Measurements from ENCODE around the gene EBI3. TPM values are rescaled to one million over a fixed set of nuclear protein-coding genes. Genes with fewer than 3 reads are reported as not detected.
"Not testable (repeated sequence)": the region's sequence is repeated elsewhere in the genome, so short reads cannot be mapped to it uniquely, and the experiment has no call there.

The EBI3 gene
- total RNA-seq, 6 experiments from 2014 or later: 0.17 to 0.61 (median 0.37) TPM

DNA sequence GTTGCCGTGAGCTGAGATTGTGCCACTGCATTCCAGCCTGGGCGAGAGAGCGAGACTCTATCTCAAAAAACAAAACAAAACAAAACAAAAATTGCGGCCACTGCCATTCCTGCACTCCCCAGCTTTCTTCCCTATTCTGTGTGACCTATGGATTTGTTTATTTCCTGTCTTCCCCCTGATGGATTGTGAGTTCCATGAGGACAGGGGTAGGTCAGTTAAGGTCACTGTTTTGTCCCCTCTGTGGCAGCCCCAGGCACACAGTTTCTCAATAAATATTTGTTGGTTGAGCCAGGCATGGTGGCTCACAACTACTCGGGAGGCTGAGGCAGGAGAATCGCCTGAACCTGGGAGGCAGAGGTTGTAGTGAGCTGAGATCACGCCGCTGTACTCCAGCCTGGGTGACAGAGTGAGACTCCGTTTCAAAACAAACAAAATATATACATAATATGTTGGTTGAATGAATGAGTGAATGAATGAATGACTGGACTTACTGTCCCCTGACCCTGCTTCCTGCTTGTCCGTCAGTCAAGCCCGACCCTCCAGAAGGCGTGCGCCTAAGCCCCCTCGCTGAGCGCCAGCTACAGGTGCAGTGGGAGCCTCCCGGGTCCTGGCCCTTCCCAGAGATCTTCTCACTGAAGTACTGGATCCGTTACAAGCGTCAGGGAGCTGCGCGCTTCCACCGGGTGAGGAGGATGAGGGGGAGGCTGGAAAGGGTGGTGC lies 5.0 kb downstream of the EBI3 start:
- Mint-ChIP-seq H3K27ac (no peak overlapping the region), H3K4me3 (no peak overlapping the region), H3K27me3 (ENCODE audit: insufficient read depth) (peaks cover 19% of the 10 kb centered on the region), H3K4me1 (ENCODE audit: low read depth) (no peaks in the 10 kb centered on the region), H3K9me3 (no peaks in the 10 kb centered on the region), H3K36me3 (ENCODE audit: low read depth) (no peaks in the 10 kb centered on the region)
- TF ChIP-seq, protein P1, sequence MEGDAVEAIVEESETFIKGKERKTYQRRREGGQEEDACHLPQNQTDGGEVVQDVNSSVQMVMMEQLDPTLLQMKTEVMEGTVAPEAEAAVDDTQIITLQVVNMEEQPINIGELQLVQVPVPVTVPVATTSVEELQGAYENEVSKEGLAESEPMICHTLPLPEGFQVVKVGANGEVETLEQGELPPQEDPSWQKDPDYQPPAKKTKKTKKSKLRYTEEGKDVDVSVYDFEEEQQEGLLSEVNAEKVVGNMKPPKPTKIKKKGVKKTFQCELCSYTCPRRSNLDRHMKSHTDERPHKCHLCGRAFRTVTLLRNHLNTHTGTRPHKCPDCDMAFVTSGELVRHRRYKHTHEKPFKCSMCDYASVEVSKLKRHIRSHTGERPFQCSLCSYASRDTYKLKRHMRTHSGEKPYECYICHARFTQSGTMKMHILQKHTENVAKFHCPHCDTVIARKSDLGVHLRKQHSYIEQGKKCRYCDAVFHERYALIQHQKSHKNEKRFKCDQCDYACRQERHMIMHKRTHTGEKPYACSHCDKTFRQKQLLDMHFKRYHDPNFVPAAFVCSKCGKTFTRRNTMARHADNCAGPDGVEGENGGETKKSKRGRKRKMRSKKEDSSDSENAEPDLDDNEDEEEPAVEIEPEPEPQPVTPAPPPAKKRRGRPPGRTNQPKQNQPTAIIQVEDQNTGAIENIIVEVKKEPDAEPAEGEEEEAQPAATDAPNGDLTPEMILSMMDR (IDR thresholded peaks at IDR 0.05): no peak
- no peak for DNase-seq

DNA sequence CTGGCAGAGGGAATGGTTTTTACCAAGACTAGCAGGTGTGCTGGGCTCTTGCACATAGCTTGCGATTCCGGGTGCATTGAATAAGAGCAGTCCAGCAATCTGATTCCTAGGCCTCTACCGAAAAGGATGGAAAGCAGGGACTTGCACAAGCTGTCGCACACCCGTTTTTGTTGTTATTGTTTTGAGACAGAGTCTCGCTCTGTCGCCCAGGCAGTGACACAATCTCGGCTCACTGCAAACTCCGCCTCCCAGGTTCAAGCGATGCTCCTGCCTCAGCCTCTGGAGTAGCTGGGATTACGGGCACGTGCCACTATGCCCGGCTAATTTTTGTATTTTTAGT lies 5.5 kb downstream of the EBI3 start:
- no peak overlapping the region for H3K4me3 Mint-ChIP-seq
- TF ChIP-seq, protein P1 (IDR thresholded peaks at IDR 0.05): no peak
- H3K27me3 Mint-ChIP-seq (ENCODE audit: insufficient read depth): peaks cover 19% of the 10 kb centered on the region
- H3K9me3 Mint-ChIP-seq: no peaks in the 10 kb centered on the region
- H3K27ac Mint-ChIP-seq: no peak overlapping the region
- DNase-seq: no peak
- no peaks in the 10 kb centered on the region for H3K4me1 Mint-ChIP-seq (ENCODE audit: low read depth)
- H3K36me3 Mint-ChIP-seq (ENCODE audit: low read depth): no peaks in the 10 kb centered on the region

- not testable (repeated sequence) for H3K9me3 Mint-ChIP-seq; H3K27ac Mint-ChIP-seq; H3K4me3 Mint-ChIP-seq; DNase-seq; H3K36me3 Mint-ChIP-seq (ENCODE audit: low read depth); H3K4me1 Mint-ChIP-seq (ENCODE audit: low read depth)
- peaks cover 26% of the 10 kb centered on the region for H3K27me3 Mint-ChIP-seq (ENCODE audit: insufficient read depth)
Measured at GRCh38 chr19:4237510-4237909, 8.2 kb downstream of the EBI3 start.

- no peaks in the 10 kb centered on the region; the same call in 1 of the 2 replicates for H3K36me3 Mint-ChIP-seq (ENCODE audit: low read depth)
- H3K9me3 Mint-ChIP-seq: peaks cover 7% of the 10 kb centered on the region
- H3K27me3 Mint-ChIP-seq (ENCODE audit: insufficient read depth): peaks cover 27% of the 10 kb centered on the region
- H3K27ac Mint-ChIP-seq: no peak overlapping the region
- no peak for DNase-seq
- TF ChIP-seq, protein P1 (IDR thresholded peaks at IDR 0.05): no peak
- no peaks in the 10 kb centered on the region for H3K4me1 Mint-ChIP-seq (ENCODE audit: low read depth)
- no peak overlapping the region for H3K4me3 Mint-ChIP-seq
Measured at GRCh38 chr19:4238831-4239230, 9.5 kb downstream of the EBI3 start.

DNA sequence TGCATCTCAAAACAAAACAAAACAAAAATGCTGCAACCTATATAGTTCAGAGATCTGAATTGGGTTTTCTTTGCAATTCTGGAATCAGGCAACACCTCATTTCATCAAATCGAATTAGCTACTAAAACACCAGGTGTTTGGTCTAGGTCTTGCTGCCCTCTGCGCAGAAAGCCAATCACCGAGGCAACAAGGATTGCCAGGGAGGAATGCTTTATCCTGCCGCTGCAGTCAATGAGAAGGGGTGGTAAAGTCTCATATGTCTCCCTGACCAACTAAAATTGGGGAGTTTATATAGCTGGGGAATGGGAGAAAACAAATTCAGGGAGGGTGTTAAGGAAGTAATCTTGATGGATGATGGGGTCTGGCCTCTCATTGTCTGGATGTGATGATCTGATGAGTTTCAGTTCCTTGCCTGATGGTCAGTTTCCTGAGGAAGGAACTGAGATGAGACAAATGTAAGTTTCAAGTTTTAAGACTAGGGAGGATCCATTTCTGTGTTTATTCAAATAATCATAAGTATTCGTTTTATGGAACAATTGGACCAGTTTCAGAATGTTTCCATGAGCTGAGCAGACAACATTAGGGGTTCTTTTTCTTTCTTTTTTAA lies 12.6 kb downstream of the EBI3 start:
- Mint-ChIP-seq H3K36me3 (ENCODE audit: low read depth) (no peaks in the 10 kb centered on the region; the same call in 1 of the 2 replicates), H3K27ac (no peak overlapping the region), H3K9me3 (peaks cover 7% of the 10 kb centered on the region), H3K4me3 (no peak overlapping the region), H3K4me1 (ENCODE audit: low read depth) (peaks cover 5% of the 10 kb centered on the region), H3K27me3 (ENCODE audit: insufficient read depth) (peaks cover 16% of the 10 kb centered on the region)
- no peak for DNase-seq
- TF ChIP-seq, protein P1 (IDR thresholded peaks at IDR 0.05): no peak

DNA sequence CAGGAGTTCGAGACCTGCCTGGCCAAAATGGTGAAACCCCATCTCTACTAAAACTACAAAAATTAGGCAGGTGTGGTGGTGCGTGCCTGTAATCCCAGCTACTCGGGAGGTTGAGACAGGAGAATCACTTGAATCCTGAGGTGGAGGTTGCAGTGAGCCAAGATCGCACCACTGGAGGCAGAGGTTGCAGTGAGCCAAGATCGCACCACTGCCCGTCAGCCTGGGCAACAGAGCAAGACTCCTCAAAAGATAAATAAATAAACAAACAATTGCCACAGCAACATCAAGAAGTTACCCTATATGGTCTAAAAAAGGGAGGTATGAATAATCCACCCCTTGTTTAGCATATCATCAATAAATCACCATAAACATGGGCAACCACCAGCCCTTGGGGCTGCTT lies 16.6 kb downstream of the EBI3 start:
- not testable (repeated sequence) for H3K9me3 Mint-ChIP-seq; H3K4me3 Mint-ChIP-seq; H3K27me3 Mint-ChIP-seq (ENCODE audit: insufficient read depth); H3K4me1 Mint-ChIP-seq (ENCODE audit: low read depth); H3K27ac Mint-ChIP-seq; DNase-seq
- peaks cover 19% of the 10 kb centered on the region for H3K36me3 Mint-ChIP-seq (ENCODE audit: low read depth)
